ENCODE results near the gene PDK2. TPM values are rescaled to one million over a fixed set of nuclear protein-coding genes. Genes with fewer than 3 reads are reported as not detected.

Gene PDK2
- total RNA-seq, 1 donor from 2014 or later: 28.2 TPM

GRCh38 chr17:50079334-50080095 is 15.6 kb upstream of the PDK2 start:
- peak; percentile 74 for DNase-seq

GRCh38 chr17:50080096-50080480 is 15.1 kb upstream of the PDK2 start:
- DNase-seq: no peak

- peak; percentile 66 for DNase-seq
These were observed 14.3 kb upstream of the PDK2 start for GRCh38 chr17:50080827-50081226.

GRCh38 chr17:50081757-50082156 is 13.4 kb upstream of the PDK2 start:
- DNase-seq: no peak

GRCh38 chr17:50087246-50087911 is 7.8 kb upstream of the PDK2 start:
- DNase-seq: peak; percentile 82

- DNase-seq: no peak
These were observed 7.2 kb upstream of the PDK2 start for GRCh38 chr17:50087912-50088405.

- DNase-seq: no peak
These were observed 6.0 kb upstream of the PDK2 start for GRCh38 chr17:50088952-50089825.

- DNase-seq: no peak
These were observed 5.1 kb upstream of the PDK2 start for GRCh38 chr17:50090071-50090470.

- DNase-seq: no peak
These were observed 3.9 kb upstream of the PDK2 start for GRCh38 chr17:50090971-50091917.

- DNase-seq: no peak
These were observed 3.2 kb upstream of the PDK2 start for GRCh38 chr17:50091918-50092285.

- DNase-seq: no peak
These were observed 1.9 kb upstream of the PDK2 start for GRCh38 chr17:50093246-50093645.

- DNase-seq: no peak
These were observed 1.3 kb upstream of the PDK2 start for GRCh38 chr17:50093807-50094206.

- peak; percentile 96 for DNase-seq
These were observed 853 bp upstream of the PDK2 start for GRCh38 chr17:50094243-50094752.

GRCh38 chr17:50095626-50096037 is 481 bp downstream of the PDK2 start:
- DNase-seq: peak; percentile 66

- peak; percentile 41 for DNase-seq
These were observed 941 bp downstream of the PDK2 start for GRCh38 chr17:50096092-50096491.

GRCh38 chr17:50096758-50097157 is 1.6 kb downstream of the PDK2 start:
- no peak for DNase-seq

- DNase-seq: no peak
These were observed 2.3 kb downstream of the PDK2 start for GRCh38 chr17:50097455-50097854.

GRCh38 chr17:50097926-50098325 is 2.8 kb downstream of the PDK2 start:
- DNase-seq: no peak

- DNase-seq: no peak
These were observed 3.4 kb downstream of the PDK2 start for GRCh38 chr17:50098583-50098982.

GRCh38 chr17:50099003-50099402 is 3.9 kb downstream of the PDK2 start:
- no peak for DNase-seq

GRCh38 chr17:50100480-50100883 is 5.3 kb downstream of the PDK2 start:
- DNase-seq: no peak
